DMS53 treated with DMSO at 0.1 percent for 48 hours (cell line): Measurements from ENCODE around the gene DSC2.
"Not testable (repeated sequence)": the region's sequence is repeated elsewhere in the genome, so short reads cannot be mapped to it uniquely, and the experiment has no call there.

ENCODE experiments used
- DNase-seq: peaks from one replicate; lab custom pipeline; 2025; ENCODE audit not compliant: unreplicated experiment; lab: John Stamatoyannopoulos, UW

The DSC2 gene

DNA sequence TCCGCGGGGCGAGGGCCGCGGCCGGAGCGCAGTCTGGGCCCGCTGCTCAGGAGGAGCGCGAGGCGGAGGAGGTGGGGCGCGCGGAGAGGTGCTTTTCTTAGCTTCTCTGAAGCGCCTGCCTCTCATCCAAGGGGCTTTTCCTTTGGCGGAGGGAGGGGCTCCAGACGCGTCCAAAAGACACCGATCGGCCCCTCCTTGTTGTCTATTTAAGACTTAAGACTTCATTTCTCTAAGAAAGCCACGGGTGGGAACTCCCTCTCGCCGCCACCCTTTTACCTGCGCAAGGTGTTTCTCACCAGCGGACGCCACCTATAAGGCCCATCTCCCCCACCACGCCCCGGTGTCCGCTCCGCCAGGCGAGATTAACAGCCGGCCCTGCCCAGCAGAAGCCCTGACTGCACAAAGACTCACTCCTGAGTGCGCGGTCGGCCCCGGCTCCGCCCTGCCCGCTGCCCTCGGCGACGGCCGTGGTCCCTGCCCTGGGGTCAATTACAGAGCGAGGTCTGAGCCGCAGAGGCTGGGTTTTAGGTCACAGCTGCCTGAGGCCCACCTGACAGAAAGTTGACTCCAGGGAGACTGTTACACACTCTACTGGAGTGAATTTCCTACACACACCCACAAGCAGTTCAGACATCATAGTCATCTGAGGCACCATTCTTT, at the start of gene DSC2:
DSC2 (minus strand) TSS at position 397 of the 660 bp plus-strand sequence. CDS start 450 bp downstream, outside the sequence.
- DNase-seq: peak; percentile 19

DNA sequence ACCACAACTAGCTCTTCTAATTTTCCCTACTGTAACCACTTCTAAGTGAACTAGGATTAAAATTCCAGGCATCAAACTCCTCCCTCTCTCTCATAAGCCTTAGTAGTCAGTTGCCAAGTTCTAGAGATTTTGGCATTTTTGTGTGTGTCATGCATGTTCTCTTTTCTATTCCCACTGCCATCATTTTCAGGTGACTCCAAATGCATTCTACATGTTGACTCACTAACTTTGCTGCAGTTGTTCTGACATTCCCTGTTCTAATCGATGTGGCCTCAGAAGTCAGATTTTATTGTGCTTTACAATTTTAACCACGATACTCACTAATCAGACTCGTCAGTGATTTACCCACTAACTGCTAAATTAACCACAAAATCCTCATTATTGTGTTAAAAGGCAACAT, 47.1 kb upstream of the DSC2 start:
- no peak for DNase-seq

DNA sequence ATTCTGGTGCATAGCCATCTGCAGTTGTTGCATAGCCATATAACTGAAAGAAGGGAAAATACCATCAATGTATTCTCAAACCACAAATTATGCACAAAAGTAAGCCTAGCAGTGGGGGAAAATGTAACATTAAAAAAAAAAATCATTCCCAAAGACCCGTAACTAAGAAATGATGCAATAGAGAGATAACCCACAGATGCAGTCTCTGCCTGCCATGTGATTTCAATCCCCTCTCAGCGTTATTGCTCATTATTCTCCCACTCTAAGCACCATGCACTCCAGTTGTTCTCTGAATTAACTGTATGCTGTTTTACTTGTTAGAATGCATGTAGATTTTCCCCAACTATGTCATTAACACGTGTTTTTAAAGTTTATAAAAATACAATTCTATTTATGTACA, 46.4 kb upstream of the DSC2 start:
- DNase-seq: no peak

DNA sequence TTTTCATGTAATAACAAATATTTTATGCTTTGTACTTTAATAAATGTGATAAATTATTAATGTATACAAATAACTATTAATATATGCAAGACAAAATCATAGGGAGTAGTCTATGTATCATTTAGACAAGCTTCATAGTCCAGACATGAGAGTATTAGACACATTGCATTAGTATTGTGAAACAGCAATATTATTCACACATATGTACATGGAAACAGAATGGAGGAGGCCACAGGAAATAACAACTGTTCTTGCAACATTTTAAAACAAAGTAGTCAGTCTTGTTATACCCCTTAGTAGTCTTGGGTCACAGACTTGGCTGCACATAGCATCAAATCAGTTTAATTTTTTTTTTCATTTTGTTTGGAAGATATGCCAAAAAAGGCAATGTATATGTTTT, 44.6 kb upstream of the DSC2 start:
- DNase-seq: no peak

DNA sequence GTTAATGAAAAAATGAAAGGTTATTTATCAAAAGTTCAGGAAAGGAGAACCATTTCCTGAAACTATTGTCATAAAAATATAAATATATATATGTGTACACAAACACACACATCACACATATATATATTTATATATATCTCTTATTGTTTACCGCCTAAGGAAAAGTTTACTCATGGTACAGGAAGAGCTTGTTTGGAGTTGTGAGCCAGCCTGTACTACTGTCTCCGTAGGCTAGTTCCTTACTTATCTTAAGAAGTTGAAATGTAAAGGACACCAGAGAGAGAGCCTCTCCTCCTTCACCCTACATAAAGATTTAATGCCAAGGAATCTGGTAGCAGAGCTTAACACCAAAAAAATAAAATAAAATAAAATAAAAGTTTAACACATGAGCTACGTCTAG, 40.8 kb upstream of the DSC2 start:
- no peak for DNase-seq

DNA sequence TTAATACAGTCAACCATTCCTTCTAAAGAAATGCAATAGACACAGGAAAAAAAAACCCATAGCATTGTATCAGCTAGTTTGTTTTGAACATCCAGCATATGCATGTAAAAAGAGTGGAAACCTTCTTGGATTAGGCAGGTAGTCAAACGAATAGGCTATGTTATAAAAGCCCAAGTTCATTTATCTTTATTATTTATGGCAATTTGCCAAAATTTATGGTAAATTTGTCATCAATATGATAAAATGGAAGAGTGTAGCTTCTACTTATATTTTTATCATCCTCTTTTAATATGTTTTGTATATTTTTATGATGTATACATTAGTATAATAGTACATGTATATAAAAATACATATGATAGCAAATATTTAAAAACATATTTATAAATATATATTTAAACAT, 36.5 kb upstream of the DSC2 start:
- DNase-seq: no peak

DNA sequence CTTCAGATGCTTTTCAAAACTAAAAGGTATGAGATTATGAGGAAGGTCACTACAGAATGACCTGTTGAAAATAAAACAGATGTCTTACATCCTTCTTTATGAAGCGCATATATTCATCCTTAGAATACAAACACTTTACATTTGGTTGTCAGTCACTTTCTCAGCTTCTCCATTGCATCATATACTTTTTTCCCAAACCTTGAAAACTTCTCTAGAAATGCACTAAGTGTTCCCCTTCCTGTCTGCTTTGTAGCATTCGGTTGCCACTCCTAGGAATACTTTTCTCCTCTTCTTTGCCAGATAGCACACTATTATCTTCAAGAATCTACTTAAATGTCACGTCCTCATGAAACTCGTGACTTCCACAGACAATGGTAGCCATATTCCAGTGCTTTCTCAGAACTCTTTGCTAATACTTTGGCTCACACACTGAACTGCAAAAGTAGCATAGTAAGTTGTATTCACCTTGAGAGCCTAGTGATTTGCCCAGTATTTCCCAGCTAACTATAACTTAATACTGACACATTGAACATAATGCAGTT, 32.8 kb upstream of the DSC2 start:
- DNase-seq: no peak

DNA sequence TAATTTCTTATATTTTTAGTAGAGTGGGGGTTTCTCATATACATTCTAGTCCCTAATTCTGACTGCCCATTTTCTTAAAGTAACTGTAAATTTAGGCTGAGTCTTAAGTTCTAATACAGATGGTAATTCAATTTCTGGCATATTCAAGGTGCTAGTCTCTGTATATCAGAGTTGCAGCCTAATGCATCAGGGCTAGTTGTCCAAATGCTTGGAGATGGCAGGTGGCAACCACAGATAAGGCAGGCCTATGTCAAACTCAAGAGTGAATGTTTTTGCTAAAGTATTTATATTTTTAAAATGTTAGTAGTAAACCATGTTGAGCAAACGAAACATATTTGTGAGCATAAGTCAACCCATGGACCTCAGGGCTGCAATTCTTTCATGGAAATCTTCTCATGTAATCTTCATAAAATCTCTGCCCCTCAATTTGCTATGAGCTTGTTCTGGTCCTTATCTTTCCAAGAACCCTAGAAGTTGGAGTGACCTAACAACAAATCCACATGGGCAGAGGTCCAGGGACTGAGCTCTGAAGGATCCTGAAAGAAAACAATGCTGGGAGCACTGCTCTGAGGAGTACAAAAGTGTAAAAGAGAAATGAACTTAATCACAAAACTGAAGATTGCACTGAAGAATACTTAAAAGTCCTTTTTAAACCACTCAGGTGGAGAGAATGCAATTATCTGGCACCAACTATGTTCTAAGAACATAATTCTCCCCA, 27.3 kb upstream of the DSC2 start:
- no peak for DNase-seq

DNA sequence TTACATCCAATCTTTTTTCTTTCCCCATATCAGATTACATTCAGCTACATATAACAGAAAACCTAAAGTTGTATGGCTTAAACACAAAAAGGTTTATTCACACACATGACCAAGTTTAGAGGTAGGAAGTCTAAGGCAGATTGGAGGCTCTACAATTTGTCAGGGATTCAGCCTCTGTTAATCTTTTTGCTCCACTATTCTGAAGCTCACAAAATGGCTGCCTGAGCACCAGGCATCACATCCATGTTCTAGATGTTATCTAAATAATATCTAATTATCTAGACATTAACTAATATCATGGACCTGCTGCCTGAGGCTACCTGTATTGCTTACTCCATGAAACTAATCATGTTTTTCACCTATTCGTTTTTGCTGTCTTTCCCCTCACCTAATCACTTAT, 23.7 kb upstream of the DSC2 start:
- DNase-seq: no peak

DNA sequence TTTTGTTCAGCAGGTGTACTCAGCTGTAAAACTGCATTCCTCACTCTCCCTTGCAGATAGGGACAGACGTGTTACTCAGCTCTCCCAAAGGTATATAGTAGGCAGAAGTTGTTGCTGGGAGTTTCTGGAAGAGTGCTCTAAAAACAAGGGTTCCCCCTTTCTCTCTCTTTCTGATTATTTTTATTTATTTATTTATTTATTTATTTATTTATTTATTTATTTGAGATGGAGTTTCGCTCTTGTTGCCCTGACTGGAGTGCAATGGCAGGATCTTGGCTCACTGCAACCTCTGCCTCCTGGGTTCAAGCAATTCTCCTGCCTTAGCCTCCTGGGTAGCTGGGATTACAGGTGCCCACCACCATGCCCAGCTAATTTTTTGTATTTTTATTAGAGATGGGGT, 20.9 kb upstream of the DSC2 start:
- not testable (repeated sequence) for DNase-seq

DNA sequence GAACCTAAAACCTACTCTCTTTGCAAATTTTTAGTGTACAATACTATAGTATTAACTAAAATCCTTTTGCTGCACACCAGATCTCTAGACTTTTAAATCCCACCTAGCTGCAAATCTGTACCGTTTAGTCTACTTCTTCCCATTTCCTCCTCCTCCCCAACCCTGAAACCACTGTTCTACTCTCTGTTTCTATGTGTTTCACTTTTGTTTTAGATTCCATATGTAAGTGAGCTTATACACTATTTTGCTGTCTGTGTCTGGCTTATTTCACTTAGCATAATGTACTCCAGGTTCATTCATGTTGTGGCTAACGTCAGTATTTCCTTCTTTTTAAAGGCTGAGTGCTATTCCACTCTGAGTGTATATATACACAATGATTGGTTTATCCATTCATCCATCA, 18.4 kb upstream of the DSC2 start:
- no peak for DNase-seq

DNA sequence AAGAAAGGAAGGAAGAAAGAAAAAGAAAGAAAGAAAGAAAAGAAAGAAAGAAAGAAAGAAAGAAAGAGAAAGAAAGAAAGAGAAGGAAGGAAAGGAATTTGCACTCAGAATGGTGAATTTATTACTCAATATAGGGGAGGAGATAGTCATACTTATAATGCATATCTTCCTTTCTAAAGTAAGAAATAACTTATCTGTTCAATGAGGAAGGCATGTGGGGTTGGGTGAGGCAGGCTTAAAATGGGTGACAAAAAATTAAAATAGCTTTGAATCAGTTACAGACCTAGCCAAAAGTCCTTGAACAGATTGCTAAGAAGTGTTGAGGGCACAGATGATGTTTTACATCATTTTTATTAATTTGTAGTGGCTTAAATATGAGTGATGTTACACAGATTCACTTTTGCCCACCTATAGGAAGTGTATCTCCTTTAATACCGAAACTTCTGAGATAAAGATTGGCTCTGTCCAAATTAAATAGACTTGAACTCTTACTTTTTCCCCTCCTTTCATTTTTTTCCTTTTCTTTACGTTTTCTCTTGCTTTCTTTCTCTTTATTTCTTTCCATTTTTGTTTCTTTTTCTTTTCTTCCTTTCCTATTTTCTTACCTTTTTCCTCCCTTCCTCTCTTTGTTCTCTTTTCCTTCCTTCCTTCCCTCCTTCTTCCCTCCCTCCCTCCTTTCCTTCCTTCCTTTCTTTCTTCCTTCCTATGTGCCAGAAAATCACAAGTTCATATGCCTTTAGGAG, 14.8 kb upstream of the DSC2 start:
- no peak for DNase-seq

DNA sequence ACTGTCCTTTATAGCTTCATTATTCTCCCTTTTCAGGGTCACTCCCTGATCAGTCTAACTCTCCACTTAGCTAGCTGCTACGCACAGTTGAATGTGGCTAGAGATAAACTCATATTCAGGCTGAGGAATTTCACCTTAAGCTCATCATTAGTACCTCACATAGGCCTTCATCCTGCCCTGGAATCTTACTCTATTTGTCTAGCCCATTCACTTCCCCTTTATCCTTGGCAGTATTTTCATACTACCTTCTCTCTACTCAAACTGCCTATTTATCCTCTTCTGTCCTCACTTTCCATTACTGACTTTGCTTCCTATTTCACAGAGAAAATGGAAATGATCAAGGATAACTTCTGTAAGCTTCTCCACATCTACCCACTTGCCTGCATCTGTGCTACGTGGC, 10.6 kb upstream of the DSC2 start:
- DNase-seq: no peak

DNA sequence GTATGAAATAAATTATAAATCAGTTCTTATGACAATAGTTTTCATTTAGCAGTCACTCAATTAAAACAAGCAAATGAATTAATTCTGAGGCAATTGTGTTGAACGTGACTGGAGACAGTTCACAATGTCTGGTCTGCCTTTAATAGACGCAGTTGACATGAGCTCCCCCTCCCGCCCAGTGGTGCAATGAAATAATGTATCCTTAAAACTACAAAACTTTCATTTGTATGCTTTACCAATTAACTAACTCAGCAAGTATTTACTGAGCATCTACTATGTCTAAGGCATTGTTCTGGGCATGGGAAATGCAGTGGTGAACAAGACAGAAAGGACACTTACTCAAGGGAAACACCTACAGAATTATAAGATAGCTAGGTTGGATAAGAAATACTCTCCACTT, 3.5 kb upstream of the DSC2 start:
- no peak for DNase-seq

DNA sequence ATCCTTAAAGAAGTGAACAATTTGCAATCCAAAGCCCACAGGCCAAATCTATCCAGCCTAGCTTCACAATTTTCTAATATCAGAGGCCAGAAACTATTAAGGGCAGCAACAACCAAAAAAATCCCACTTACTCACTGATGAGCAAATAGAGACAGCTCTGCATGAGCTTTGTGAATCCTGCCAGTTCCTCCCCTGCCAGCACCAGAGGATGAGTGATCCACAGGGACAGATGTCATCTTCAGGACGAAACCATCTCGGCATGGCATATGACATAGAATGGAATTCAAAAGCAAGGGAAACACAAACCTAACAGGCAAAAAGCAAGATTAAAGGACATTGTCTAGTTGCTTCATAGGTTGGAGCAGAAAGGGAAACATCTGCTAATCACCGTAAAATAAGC, 2.2 kb upstream of the DSC2 start:
- DNase-seq: no peak

DNA sequence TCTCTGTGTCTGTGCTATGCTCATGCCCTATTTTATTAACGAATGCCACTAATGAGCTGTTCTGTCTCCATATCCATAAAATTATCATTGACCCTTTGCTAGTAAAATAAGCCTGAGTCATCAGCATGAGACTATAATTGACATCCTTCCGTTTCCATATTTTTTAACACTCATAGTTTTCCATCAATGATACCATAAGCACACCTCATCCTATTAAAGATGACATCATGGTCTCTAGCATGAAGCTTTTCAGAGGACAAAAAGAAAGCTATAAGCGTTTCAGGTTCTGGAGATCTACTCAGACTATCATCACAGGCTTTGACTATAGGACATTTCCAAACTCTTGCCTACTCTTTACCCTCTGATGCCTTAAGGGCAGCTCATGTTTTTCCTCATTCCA, 1.2 kb upstream of the DSC2 start:
- no peak for DNase-seq

DNA sequence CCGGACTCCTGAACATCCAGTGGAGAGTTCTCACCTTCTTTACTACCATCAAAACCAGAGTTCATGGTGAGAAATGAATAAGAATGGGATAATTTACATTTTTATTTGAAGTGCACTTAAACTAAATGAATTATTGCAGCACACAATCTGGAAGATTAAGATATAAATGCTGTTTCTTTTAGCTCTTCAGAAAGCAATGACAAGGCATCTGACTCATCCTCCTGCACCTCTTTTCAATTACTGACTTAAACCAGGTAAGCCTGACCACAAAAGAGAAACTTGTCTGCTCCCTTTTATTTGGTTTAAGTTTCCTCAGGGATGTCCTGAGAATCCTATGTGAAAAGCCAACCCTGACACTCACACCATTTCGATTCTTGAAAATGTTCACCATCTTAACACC, 720 bp upstream of the DSC2 start:
- DNase-seq: no peak

DNA sequence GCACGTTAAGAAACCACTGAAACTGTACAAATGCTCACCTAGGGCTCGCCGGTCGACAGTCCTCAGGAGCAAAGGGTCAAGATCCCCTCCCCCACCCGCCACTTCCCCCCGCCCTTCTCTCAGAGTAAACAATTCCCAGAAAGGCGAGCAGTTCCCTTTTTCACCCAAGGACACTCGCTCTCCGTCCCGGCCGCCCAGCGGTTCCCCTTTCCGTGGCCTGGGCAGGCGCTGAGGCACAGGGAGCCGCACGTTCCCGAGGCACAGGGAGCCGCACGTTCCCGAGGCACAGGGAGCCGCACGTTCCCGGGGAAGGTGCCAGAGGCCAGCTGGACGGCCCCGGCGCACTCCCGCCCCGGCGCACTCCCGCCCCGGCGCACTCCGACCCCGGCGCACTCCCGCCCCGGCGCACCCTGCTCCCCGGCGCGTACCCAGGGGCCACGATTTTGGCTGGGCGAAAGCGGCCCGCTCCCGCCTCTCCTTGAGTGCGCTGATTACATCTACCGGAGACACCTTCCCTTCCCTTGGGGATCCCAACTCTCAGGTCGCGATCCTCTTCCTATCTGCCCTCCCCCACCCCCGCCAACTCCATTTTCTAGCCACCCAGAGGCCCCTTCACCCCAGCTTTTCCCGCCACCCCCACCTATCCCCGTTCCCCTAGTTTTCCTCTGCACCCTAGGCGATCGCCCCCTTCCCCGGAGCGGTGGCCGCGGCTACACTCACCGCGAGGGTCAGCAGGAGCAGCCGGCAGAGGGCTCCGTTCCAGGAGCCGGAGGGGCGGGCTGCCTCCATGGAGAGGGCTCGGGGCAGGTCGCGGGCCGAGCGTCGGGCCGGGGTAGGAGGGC, 817 bp downstream of the DSC2 start:
- DNase-seq: peak; percentile 16

DNA sequence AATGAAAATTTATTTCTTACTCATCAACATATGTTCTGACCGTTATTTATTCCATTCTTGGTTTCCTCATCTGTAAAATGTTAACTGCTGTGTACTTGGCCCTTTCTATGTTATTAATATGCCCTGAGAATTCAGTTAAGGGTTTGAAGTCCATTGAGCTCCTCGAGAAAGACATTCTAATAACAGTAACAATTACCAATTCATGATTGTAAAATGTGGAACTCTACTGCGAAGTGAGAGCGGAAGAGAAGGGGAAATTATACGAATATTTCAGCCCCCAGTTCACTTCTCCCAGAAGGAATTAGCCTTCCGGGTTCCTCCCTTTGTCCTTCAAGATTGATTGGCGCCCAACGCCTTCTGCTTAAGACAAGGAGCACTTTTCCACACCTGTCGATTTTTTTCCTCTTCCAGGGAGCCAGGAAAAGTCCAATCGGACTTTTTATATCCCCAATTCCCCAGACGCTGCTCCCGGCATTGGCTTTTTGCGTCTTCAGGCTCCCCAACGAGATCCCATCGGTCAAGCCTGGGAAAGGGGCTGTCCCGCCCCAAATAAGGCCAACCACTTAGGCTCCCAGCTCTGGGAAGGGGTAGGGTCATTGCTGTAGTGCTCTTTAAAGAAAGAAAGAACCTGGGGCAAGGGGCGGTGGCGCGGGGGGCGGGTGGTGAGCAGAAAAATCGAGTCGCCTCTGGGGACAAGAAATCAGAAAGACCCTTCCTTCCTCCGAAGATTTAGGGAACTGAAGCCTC, 1.6 kb downstream of the DSC2 start:
- DNase-seq: no peak

DNA sequence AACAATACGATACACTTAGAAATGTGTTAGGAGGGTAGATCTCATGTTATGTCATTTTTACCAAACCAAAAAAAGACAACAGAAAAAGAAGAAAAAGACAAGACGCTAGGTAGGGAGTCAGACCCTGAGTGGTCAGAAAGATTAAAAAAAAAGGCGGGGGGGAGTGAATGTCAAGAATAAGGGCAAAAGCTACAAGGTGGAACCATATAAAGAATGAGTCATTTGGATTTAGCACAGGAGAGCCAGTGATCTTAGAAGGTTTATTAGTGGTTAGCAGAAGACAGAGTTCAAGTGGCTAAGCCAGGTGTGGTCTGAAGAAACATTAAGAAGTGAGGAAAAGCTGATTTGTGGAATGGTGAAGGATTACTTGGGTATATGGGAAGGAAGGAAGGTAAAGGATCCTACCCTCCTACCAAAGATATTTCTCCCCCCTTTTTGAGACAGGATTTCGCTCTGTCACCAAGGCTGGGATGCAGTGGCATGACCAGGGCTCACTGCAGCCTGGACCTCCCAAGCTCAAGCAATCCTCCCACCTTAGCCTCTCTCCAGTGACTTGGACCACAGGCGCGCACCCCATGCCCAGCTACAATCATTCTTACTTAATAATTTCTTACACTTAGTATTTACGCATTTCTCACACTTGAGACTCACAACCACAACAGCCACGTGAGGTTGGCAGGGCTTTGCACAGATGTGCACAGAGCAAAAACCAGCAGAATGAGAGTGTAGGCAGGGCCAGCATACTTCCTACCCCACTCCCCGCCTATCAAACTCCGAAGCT, 2.6 kb downstream of the DSC2 start:
- no peak for DNase-seq
